ENCODE data around the gene VPS36. TPM values are rescaled to one million over a fixed set of nuclear protein-coding genes. Genes with fewer than 3 reads are reported as not detected.

Gene VPS36
- total and polyA plus RNA-seq, 2 of the 4 experiments (the other 2 are of a cell fraction), result 14.8 to 16.7 TPM

GRCh38 chr13:52432456-52432855 is 18.0 kb downstream of the VPS36 start:
- Histone ChIP-seq H3K56ac (ENCODE audit: extremely low read depth, insufficient read depth, low read length) (no peak overlapping the region), H3K9me3 (ENCODE audit: control insufficient read depth, insufficient read depth, low read length) (no peaks in the 10 kb centered on the region), H3K36me3 (ENCODE audit: control insufficient read depth, insufficient read depth, low read length) (peaks cover 23% of the 10 kb centered on the region), H3K14ac (replicated peaks; ENCODE audit: low read depth, low read length) (no peak overlapping the region), H3K4me1 (ENCODE audit: control insufficient read depth, insufficient read depth, low read length) (peaks cover 3% of the 10 kb centered on the region; the same call in 1 of the 2 replicates), H2BK120ac (ENCODE audit: low read depth, low read length) (no peak overlapping the region), H2BK5ac (ENCODE audit: low read depth, low read length, poor library complexity, severe bottlenecking) (no peak overlapping the region), H3K18ac (ENCODE audit: low read depth, low read length) (no peak overlapping the region), H4K91ac (ENCODE audit: insufficient read depth, low read depth, low read length) (no peak overlapping the region), H3K9me1 (ENCODE audit: insufficient read depth, low read length) (no peaks in the 10 kb centered on the region; the same call in 1 of the 2 replicates), H3K9ac (ENCODE audit: low read depth, low read length) (no peak overlapping the region), H3K4ac (ENCODE audit: low read depth, low read length) (no peak overlapping the region), H4K8ac (ENCODE audit: low read depth in 2 of 2, low read length in 2 of 2) (no peak overlapping the region), H4K5ac (ENCODE audit: low read depth, low read length) (no peak overlapping the region), H3K4me3 (ENCODE audit: insufficient read depth, low read depth, low read length) (no peak overlapping the region), H4K20me1 (ENCODE audit: insufficient read depth, low read length) (no peaks in the 10 kb centered on the region), H3K23ac (ENCODE audit: low read depth, low read length) (no peak overlapping the region), H3K27me3 (ENCODE audit: control insufficient read depth, insufficient read depth, low read length) (no peaks in the 10 kb centered on the region), H2AK9ac (replicated peaks; ENCODE audit: low read depth, low read length, poor library complexity) (no peak overlapping the region), H3K27ac (ENCODE audit: insufficient read depth, low read length) (no peak overlapping the region), H3K79me1 (ENCODE audit: low read depth in 1 of 2, low read length in 2 of 2) (peaks cover 10 to 12% of the 10 kb centered on the region in 2 experiments; a peak in 2 of 4 replicates), H2BK20ac (ENCODE audit: low read depth, low read length) (no peak overlapping the region), H2AK5ac (ENCODE audit: low read depth, low read length) (no peak overlapping the region), H2BK15ac (ENCODE audit: low read depth, low read length) (no peak overlapping the region), H2AFZ (replicated peaks; ENCODE audit: low read length, poor library complexity) (no peak overlapping the region), H3K4me2 (ENCODE audit: low read depth, low read length) (no peak overlapping the region)
- dilution Hi-C loops (cut with HindIII; ENCODE audit: low sequenced_read_pairs, unreplicated experiment) (no loop called here), in situ Hi-C loops (cut with MboI; ENCODE audit: low sequenced_read_pairs) (no loop called here), intact Hi-C loops (cut with micrococcal nuclease) (loop anchor here (2.0 kb wide), 1 partner anchor 14 kb away; no protein-coding TSS in a partner anchor)
- BruUV-seq (replicated peaks), result no TSS peak
- DNase-seq (no peak), ATAC-seq (ENCODE audit: low read depth) (no peak)
- WGBS, 2 experiments (ENCODE audit: extremely low coverage in 2 of 2, insufficient read length in 1 of 2), result no CpG with 5 or more reads among the region's 2 CpGs
- TF ChIP-seq CHD1 (IDR thresholded peaks at IDR 0.05; ENCODE audit: low read depth, low read length), result no peak
- no peak for TF ChIP-seq CEBPB (IDR thresholded peaks at IDR 0.05; ENCODE audit: low read depth, low read length)
- TF ChIP-seq USF2 (IDR thresholded peaks at IDR 0.05; ENCODE audit: low read depth, low read length), result no peak
- no peak for TF ChIP-seq MAZ (IDR thresholded peaks at IDR 0.05; ENCODE audit: borderline replicate concordance, low read depth, low read length)
- no peak for TF ChIP-seq FOS (IDR thresholded peaks at IDR 0.05; ENCODE audit: low read depth, low read length)
- no peak for TF ChIP-seq RAD21 (IDR thresholded peaks at IDR 0.05; ENCODE audit: low read length)
- no peak for TF ChIP-seq POLR2A (IDR thresholded peaks at IDR 0.05; ENCODE audit: low read depth, low read length)
- TF ChIP-seq SMC3 (IDR thresholded peaks at IDR 0.05; ENCODE audit: low read depth, low read length), result no peak
- TF ChIP-seq ELK1 (IDR thresholded peaks at IDR 0.05; ENCODE audit: borderline replicate concordance, low read depth, low read length), result no peak
- TF ChIP-seq NFE2L2 (IDR thresholded peaks at IDR 0.05; ENCODE audit: low read depth, low read length), result no peak
- no peak for TF ChIP-seq RFX5 (IDR thresholded peaks at IDR 0.05; ENCODE audit: low read depth, low read length)
- no peak for TF ChIP-seq RCOR1 (IDR thresholded peaks at IDR 0.05; ENCODE audit: insufficient replicate concordance, low read length)
- TF ChIP-seq BHLHE40 (IDR thresholded peaks at IDR 0.05; ENCODE audit: low read depth, low read length), result no peak
- no peak for TF ChIP-seq MXI1 (IDR thresholded peaks at IDR 0.05; ENCODE audit: borderline replicate concordance, low read depth, low read length)
- no peak for TF ChIP-seq MAFK (IDR thresholded peaks at IDR 0.05; ENCODE audit: low read depth, low read length)
- TF ChIP-seq CTCF (conservative IDR thresholded peaks at IDR 0.05; ENCODE audit: low read depth, low read length), result no peak
- CTCF ChIA-PET, result interaction anchor here (0.7 kb wide), 1 partner anchor 19 kb away, joined by 4 read pairs; no protein-coding TSS in a partner anchor
- POLR2A ChIA-PET (ENCODE audit: unreplicated experiment), result no interaction called here

Measured in IMR-90 (cell line).